Chondrocyte (in vitro differentiated cells): ENCODE data around the gene CYP2C19. TPM values are rescaled to one million over a fixed set of nuclear protein-coding genes. Genes with fewer than 3 reads are reported as not detected.
"Not testable (repeated sequence)": the region's sequence is repeated elsewhere in the genome, so short reads cannot be mapped to it uniquely, and the experiment has no call there.

ENCODE experiments used
- DNase-seq: peaks from one replicate; pipeline ENCODE4 v3.0.0; 2021; ENCODE audit warnings: mixed read lengths, low spot score
- H3K27ac Mint-ChIP-seq: one replicate; pipeline ENCODE4 v1.8.0; 2021; ENCODE audit warnings: mild to moderate bottlenecking, moderate library complexity, mixed read lengths; ENCODE audit not compliant: unreplicated experiment
- H3K27me3 Mint-ChIP-seq: 2 replicates; pipeline ENCODE4 v1.8.0; 2021; ENCODE audit warnings: low read depth, mixed read lengths
- H3K36me3 Mint-ChIP-seq: 2 replicates; pipeline ENCODE4 v1.8.0; 2021; ENCODE audit warnings: low read depth, mixed read lengths
- H3K4me1 Mint-ChIP-seq: 2 replicates; pipeline ENCODE4 v1.8.0; 2021; ENCODE audit warnings: low read depth, mild to moderate bottlenecking, mixed read lengths
- H3K4me3 Mint-ChIP-seq: one replicate; pipeline ENCODE4 v1.8.0; 2021; ENCODE audit warnings: mild to moderate bottlenecking, moderate library complexity, mixed read lengths; ENCODE audit not compliant: unreplicated experiment
- H3K9me3 Mint-ChIP-seq: 2 replicates; pipeline ENCODE4 v1.8.0; 2021; ENCODE audit warnings: low read depth, mixed read lengths
- total RNA-seq: library from RNA; stranded (reverse); gene quantifications from 3 replicates; pipeline ENCODE4 v1.2.1, GENCODE V29; 2021
- TF ChIP-seq, protein P1 (sequence below): fragments of 200-600 bp; sonication (generic); IDR thresholded peaks from 2 replicates; pipeline ENCODE4 v1.5.0; 2021; ENCODE audit warnings: antibody characterized with exemption, mild to moderate bottlenecking, moderate library complexity

Gene CYP2C19
- total RNA-seq, 1 donor from 2014 or later: 0.12 TPM

DNA sequence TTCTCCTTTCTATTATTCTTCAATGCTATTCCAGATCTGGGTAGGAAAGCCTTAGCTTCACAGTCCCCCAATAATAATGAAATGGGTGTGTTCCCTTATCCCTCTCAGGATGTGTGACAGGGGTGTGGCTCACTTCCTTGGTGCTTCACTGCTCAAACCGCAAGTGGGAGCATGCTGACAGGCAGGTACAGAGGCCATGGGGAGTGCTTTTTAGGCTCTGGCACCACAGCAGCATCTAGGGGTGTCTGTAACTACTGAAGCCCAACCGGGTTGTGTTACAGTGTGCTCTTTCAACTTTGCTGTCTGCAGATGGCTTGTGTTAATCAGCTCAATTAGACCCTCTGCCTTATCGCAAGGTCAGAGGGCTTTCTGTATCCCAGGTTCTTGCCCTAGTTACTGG, 96.6 kb downstream of the CYP2C19 start:
- H3K4me3 Mint-ChIP-seq: no peak overlapping the region
- H3K9me3 Mint-ChIP-seq: peaks cover 8% of the 10 kb centered on the region
- DNase-seq: no peak
- H3K4me1 Mint-ChIP-seq: no peaks in the 10 kb centered on the region
- no peak overlapping the region for H3K27ac Mint-ChIP-seq
- TF ChIP-seq, protein P1, sequence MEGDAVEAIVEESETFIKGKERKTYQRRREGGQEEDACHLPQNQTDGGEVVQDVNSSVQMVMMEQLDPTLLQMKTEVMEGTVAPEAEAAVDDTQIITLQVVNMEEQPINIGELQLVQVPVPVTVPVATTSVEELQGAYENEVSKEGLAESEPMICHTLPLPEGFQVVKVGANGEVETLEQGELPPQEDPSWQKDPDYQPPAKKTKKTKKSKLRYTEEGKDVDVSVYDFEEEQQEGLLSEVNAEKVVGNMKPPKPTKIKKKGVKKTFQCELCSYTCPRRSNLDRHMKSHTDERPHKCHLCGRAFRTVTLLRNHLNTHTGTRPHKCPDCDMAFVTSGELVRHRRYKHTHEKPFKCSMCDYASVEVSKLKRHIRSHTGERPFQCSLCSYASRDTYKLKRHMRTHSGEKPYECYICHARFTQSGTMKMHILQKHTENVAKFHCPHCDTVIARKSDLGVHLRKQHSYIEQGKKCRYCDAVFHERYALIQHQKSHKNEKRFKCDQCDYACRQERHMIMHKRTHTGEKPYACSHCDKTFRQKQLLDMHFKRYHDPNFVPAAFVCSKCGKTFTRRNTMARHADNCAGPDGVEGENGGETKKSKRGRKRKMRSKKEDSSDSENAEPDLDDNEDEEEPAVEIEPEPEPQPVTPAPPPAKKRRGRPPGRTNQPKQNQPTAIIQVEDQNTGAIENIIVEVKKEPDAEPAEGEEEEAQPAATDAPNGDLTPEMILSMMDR: no peak
- no peaks in the 10 kb centered on the region for H3K36me3 Mint-ChIP-seq
- peaks cover 4% of the 10 kb centered on the region for H3K27me3 Mint-ChIP-seq

DNA sequence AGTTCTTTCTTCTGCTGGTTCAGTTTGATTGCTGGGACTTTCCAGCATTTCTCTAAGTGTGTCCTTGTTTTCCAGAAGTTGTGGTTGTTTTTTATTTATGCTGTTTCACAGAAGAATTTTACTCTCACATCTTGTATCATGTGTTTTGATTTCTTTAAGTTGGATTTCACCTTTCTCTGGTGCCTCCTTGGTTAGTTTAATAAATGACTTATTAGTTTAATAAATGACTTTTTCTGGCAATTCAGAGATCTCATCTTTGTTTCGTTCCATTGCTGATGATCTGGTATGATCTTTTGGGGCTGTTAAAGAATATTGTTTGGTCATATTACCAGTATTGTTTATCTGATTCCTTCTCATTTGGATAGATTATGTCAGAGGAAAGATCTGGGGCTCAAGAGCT, 116.2 kb downstream of the CYP2C19 start:
- no peak overlapping the region for H3K27ac Mint-ChIP-seq
- H3K4me1 Mint-ChIP-seq: no peaks in the 10 kb centered on the region
- peaks cover 10% of the 10 kb centered on the region for H3K27me3 Mint-ChIP-seq

DNA sequence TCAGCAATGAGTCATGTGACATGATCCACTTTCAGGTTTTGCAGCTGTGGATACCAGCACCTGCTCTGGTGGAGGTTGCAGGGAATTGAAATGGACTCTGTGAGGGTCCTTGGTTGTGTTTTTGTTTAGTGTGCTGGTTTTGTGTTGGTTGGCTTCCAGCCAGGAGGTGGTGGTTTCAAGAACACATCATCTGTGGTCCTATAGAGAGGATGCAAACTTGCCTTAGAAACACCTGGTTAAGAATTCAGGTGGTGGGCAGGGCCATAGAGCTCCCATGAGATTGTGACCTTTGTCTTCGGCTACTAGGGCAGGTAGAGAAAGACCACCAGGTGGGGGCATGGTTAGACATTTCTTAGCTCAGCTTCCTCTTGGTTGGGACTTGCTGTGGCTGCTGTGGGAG, 116.7 kb downstream of the CYP2C19 start:
- Mint-ChIP-seq H3K27ac (no peak overlapping the region), H3K4me3 (no peak overlapping the region), H3K36me3 (no peaks in the 10 kb centered on the region), H3K4me1 (no peaks in the 10 kb centered on the region), H3K9me3 (peaks cover 4% of the 10 kb centered on the region), H3K27me3 (peaks cover 10% of the 10 kb centered on the region)
- DNase-seq: no peak
- TF ChIP-seq, protein P1: no peak

More for the DNA sequence above, 116.2 kb downstream of the CYP2C19 start:
- H3K4me3 Mint-ChIP-seq: no peak overlapping the region
- H3K9me3 Mint-ChIP-seq: peaks cover 4% of the 10 kb centered on the region
- H3K36me3 Mint-ChIP-seq: no peaks in the 10 kb centered on the region
- DNase-seq: no peak
- TF ChIP-seq, protein P1: no peak

DNA sequence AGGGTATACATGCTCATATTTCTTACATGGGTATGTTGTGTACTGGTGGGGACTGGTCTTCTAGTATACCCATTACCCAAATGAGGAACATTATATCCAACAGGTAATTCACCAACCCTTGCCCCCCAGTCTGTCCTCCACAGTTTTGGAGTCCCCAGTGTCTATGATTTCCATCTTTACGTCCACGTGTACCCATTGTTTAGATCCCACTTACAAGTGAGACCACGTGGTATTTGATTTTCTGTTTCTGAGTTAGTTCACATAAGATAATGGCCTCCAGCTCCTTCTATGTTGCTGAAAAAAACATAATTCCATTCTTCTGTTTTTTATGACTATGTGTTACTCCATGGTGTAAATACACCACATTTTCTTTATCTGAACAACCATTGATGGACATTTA, 126.6 kb downstream of the CYP2C19 start:
- DNase-seq: no peak
- Mint-ChIP-seq H3K4me3 (no peak overlapping the region), H3K27me3 (peaks cover 3% of the 10 kb centered on the region), H3K36me3 (no peaks in the 10 kb centered on the region), H3K27ac (no peak overlapping the region), H3K9me3 (peaks cover 9% of the 10 kb centered on the region), H3K4me1 (no peaks in the 10 kb centered on the region)
- TF ChIP-seq, protein P1: no peak

DNA sequence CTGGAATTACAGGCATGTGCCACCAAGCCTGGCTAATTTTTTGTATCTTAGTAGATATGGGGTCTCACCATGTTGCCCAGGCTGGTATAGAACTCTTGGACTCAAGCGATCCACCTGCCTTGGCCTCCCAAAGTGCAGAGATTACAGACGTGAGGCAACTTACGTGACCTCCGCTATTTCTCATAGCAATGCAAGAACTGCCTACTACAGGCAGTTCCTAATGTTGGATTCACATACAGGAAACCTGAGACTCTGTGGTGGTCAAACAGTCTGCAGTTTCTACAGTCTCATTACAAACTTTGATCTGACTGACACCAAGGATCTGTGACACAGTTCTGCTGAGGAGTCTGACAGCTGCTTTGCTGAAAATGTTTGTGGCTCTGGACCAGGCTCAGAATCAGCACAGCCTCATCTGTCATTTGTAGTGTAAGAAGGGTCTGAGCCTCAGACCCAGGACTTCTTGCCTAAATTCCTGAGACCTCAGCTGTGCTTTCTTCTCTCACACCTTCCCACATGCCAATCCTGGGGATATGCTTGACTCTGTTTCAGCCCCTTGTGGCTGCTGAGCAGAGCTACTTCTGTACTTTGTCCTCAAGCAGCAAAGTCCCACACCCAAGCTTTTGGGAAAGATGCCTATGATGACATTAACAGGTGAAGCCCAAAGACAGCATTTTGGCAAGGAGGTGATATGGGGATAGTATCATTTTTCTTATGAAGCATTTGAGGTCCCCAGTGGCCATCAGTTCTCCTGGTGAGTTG, 128.0 kb downstream of the CYP2C19 start:
- H3K27ac Mint-ChIP-seq: no peak overlapping the region
- no peak for DNase-seq
- no peaks in the 10 kb centered on the region for H3K36me3 Mint-ChIP-seq
- peaks cover 14% of the 10 kb centered on the region for H3K9me3 Mint-ChIP-seq
- H3K27me3 Mint-ChIP-seq: peaks cover 2% of the 10 kb centered on the region
- TF ChIP-seq, protein P1: no peak
- no peaks in the 10 kb centered on the region for H3K4me1 Mint-ChIP-seq
- H3K4me3 Mint-ChIP-seq: no peak overlapping the region

DNA sequence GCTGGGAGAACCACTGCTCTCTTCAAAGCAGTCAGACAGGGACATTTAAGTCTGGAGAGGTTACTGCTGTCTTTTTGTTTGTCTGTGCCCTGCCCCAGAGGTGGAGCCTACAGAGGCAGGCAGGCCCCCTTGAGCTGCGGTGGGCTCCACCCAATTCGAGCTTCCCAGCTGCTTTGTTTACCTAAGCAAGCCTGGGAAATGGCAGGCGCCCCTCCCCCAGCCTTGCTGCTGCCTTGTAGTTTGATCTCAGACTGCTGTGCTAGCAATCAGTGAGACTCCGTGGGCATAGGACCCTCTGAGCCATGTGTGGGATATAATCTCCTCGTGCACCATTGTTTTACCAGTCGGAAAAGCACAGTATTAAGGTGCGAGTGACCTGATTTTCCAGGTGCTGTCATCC, 135.9 kb downstream of the CYP2C19 start:
- H3K27me3 Mint-ChIP-seq, H3K4me1 Mint-ChIP-seq, H3K4me3 Mint-ChIP-seq, H3K27ac Mint-ChIP-seq, H3K36me3 Mint-ChIP-seq: not testable (repeated sequence)
- H3K9me3 Mint-ChIP-seq: peaks cover 35% of the 10 kb centered on the region
- DNase-seq: peak; percentile 30
